NCI-H345 treated with DMSO at 0.1 percent for 48 hours (cell line): Measurements from ENCODE around the gene ABR.

Experiments
- DNase-seq: peaks from one replicate; lab custom pipeline; 2025; ENCODE audit not compliant: unreplicated experiment; lab: John Stamatoyannopoulos, UW

Gene ABR

GRCh38 chr17:968812-969730 is 210.7 kb downstream of the ABR start:
- no peak for DNase-seq

GRCh38 chr17:967122-967521 is 212.7 kb downstream of the ABR start:
- no peak for DNase-seq

- no peak for DNase-seq
These were observed 214.3 kb downstream of the ABR start for GRCh38 chr17:965311-965989.

GRCh38 chr17:964876-965275 is 214.9 kb downstream of the ABR start:
- DNase-seq, result no peak

GRCh38 chr17:962670-963069 is 217.1 kb downstream of the ABR start:
- no peak for DNase-seq

- DNase-seq, result no peak
These were observed 217.6 kb downstream of the ABR start for GRCh38 chr17:962166-962565.

- DNase-seq, result no peak
These were observed 220.9 kb downstream of the ABR start for GRCh38 chr17:958712-959451.

- DNase-seq, result no peak
These were observed 221.8 kb downstream of the ABR start for GRCh38 chr17:957856-958421.

- no peak for DNase-seq
These were observed 222.9 kb downstream of the ABR start for GRCh38 chr17:956905-957304.

GRCh38 chr17:954431-955164 is 225.2 kb downstream of the ABR start:
- no peak for DNase-seq

GRCh38 chr17:953767-954166 is 226.0 kb downstream of the ABR start:
- DNase-seq, result no peak
